Stimulated activated CD8-positive, alpha-beta memory T cell treated with anti-CD3 and anti-CD28 coated beads, Interleukin-12 subunit alpha, Interleukin-12 subunit beta, amount 100 ng/mL, for 24 hours (primary cell): ENCODE measurements around the gene SSRP1.
"Not testable (repeated sequence)": the region's sequence is repeated elsewhere in the genome, so short reads cannot be mapped to it uniquely, and the experiment has no call there.

Source experiments
- DNase-seq: peaks from one replicate; pipeline ENCODE4 v3.0.0-alpha.2; 2020; ENCODE audit errors: extremely low read depth

Gene SSRP1

GRCh38 chr11:57335343-57336110, at the start of gene SSRP1:
Gene SSRP1 (minus strand): TSS chr11:57335892. CDS start chr11:57335121, 771 bp downstream.
- peak; percentile 75 for DNase-seq

GRCh38 chr11:57380975-57381374, 45.3 kb upstream of the SSRP1 start, which contains the start of gene PRG3:
Gene PRG3 (minus strand): TSS chr11:57381150. CDS start chr11:57380708, 442 bp downstream.
- no peak for DNase-seq

- DNase-seq: no peak
These were observed 44.0 kb upstream of the SSRP1 start for GRCh38 chr11:57379732-57380131.

- no peak for DNase-seq
These were observed 42.5 kb upstream of the SSRP1 start for GRCh38 chr11:57378186-57378585.

GRCh38 chr11:57377107-57377506, 41.4 kb upstream of the SSRP1 start:
- DNase-seq: no peak

- no peak for DNase-seq
These were observed 40.7 kb upstream of the SSRP1 start for GRCh38 chr11:57376095-57377090.

- no peak for DNase-seq
These were observed 39.8 kb upstream of the SSRP1 start for GRCh38 chr11:57375490-57375889.

GRCh38 chr11:57374966-57375365, 39.3 kb upstream of the SSRP1 start:
- DNase-seq: no peak

GRCh38 chr11:57373146-57373545, 37.5 kb upstream of the SSRP1 start:
- no peak for DNase-seq

- DNase-seq: no peak
These were observed 35.2 kb upstream of the SSRP1 start for GRCh38 chr11:57370941-57371340.

GRCh38 chr11:57370251-57370650, 34.6 kb upstream of the SSRP1 start:
- DNase-seq: no peak

GRCh38 chr11:57368845-57369232, 33.1 kb upstream of the SSRP1 start:
- no peak for DNase-seq

GRCh38 chr11:57368106-57368844, 32.6 kb upstream of the SSRP1 start:
- DNase-seq: no peak

GRCh38 chr11:57364851-57365660, 29.4 kb upstream of the SSRP1 start:
- no peak for DNase-seq

GRCh38 chr11:57363131-57364080, 27.7 kb upstream of the SSRP1 start:
- DNase-seq: no peak

- DNase-seq: no peak
These were observed 26.2 kb upstream of the SSRP1 start for GRCh38 chr11:57361926-57362325.

- DNase-seq: not testable (repeated sequence)
These were observed 25.7 kb upstream of the SSRP1 start for GRCh38 chr11:57361420-57361819.

- no peak for DNase-seq
These were observed 25.3 kb upstream of the SSRP1 start for GRCh38 chr11:57360991-57361390.

- DNase-seq: no peak
These were observed 24.4 kb upstream of the SSRP1 start for GRCh38 chr11:57359896-57360690.
